Measurements from ENCODE around the gene PTMS. TPM values are rescaled to one million over a fixed set of nuclear protein-coding genes. Genes with fewer than 3 reads are reported as not detected.
A peak's percentile ranks its signal among the peaks of the same experiment; 100 is the strongest.

The PTMS gene
- total and polyA plus RNA-seq, 2 of the 13 experiments (the other 11 are each of a cell fraction or from before 2014, with no cell fraction given) = 40.5 to 82.4 TPM

DNA sequence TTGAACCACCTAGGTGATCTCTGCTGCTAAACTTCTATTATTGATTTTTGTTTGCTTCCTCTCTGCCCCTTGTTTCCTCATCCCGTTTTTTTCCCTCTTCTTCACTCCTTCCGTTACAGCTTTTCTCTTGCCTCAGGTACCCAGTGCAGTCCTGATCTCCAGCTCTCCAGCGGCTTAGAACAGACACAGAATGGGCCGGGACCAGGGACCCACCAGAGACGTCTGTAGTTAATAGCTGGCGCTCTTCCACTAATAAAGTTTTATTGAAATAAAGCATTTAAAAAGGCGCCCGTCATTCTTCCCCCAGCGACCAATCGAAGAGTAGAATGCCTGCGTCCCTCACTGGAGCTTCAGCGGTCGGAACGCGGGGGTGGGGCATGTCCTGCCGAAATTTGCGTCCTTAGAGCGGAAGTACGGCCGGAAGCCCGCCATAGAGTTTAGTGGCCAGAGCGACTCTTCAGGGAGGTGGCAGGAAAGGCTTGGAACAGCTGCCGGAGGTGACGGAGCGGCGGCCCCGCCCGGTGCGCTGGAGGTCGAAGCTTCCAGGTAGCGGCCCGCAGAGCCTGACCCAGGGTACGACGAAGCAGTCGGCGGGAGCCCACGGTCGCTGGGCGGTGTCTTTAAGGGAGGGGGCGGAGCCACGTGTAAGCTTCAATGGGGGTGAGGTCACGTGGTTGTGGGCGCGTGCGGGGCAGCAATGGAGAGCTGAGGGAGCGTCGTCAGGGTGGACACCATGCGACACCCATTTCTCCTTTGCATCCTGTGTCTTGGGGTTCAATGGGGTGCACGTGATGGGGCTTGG, 42.4 kb upstream of the PTMS start, which contains the start of gene COPS7A (continued):
- TF ChIP-seq ZKSCAN1 (IDR thresholded peaks at IDR 0.05; ENCODE audit: low read length) (peak; percentile 63), ZNF775 (CRISPR knock-in tag; IDR thresholded peaks at IDR 0.05; ENCODE audit: borderline replicate concordance) (no peak), ZNF768 (CRISPR knock-in tag; IDR thresholded peaks at IDR 0.05) (no peak; the same call in 1 of the 2 replicates), YEATS2 (CRISPR knock-in tag; IDR thresholded peaks at IDR 0.05; ENCODE audit: borderline replicate concordance) (peak; percentile 97), HMGXB3 (CRISPR knock-in tag; IDR thresholded peaks at IDR 0.05; ENCODE audit: borderline replicate concordance) (peak; percentile 52; the same call in 1 of the 2 replicates), AGO1 (IDR thresholded peaks at IDR 0.05; ENCODE audit: low read depth, low read length, poor library complexity, severe bottlenecking) (peak; percentile 56), E2F2 (CRISPR knock-in tag; IDR thresholded peaks at IDR 0.05; ENCODE audit: borderline replicate concordance) (no peak), MAX (IDR thresholded peaks at IDR 0.05) (peak; percentile 99), ZNF782 (CRISPR knock-in tag; IDR thresholded peaks at IDR 0.05; ENCODE audit: borderline replicate concordance) (0 out of 2 replicates have a peak, but pooled peaks have one; percentile 15), KLF11 (CRISPR knock-in tag; IDR thresholded peaks at IDR 0.05) (peak; percentile 88; the same call in 1 of the 2 replicates), ZNF749 (CRISPR knock-in tag; IDR thresholded peaks at IDR 0.05; ENCODE audit: borderline replicate concordance) (peak; percentile 98), ZBTB42 (CRISPR knock-in tag; IDR thresholded peaks at IDR 0.05) (no peak), ZNF75D (CRISPR knock-in tag; IDR thresholded peaks at IDR 0.05; ENCODE audit: borderline replicate concordance) (peak; percentile 94; the same call in 1 of the 2 replicates)
- TF ChIP-seq, protein P1, sequence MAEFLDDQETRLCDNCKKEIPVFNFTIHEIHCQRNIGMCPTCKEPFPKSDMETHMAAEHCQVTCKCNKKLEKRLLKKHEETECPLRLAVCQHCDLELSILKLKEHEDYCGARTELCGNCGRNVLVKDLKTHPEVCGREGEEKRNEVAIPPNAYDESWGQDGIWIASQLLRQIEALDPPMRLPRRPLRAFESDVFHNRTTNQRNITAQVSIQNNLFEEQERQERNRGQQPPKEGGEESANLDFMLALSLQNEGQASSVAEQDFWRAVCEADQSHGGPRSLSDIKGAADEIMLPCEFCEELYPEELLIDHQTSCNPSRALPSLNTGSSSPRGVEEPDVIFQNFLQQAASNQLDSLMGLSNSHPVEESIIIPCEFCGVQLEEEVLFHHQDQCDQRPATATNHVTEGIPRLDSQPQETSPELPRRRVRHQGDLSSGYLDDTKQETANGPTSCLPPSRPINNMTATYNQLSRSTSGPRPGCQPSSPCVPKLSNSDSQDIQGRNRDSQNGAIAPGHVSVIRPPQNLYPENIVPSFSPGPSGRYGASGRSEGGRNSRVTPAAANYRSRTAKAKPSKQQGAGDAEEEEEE (CRISPR knock-in tag; IDR thresholded peaks at IDR 0.05; ENCODE audit: borderline replicate concordance) = no peak
- TF ChIP-seq, protein P2, sequence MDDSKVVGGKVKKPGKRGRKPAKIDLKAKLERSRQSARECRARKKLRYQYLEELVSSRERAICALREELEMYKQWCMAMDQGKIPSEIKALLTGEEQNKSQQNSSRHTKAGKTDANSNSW (CRISPR knock-in tag; IDR thresholded peaks at IDR 0.05; ENCODE audit: borderline replicate concordance) = peak; percentile 75; the same call in 1 of the 2 replicates
- TF ChIP-seq, protein P3, sequence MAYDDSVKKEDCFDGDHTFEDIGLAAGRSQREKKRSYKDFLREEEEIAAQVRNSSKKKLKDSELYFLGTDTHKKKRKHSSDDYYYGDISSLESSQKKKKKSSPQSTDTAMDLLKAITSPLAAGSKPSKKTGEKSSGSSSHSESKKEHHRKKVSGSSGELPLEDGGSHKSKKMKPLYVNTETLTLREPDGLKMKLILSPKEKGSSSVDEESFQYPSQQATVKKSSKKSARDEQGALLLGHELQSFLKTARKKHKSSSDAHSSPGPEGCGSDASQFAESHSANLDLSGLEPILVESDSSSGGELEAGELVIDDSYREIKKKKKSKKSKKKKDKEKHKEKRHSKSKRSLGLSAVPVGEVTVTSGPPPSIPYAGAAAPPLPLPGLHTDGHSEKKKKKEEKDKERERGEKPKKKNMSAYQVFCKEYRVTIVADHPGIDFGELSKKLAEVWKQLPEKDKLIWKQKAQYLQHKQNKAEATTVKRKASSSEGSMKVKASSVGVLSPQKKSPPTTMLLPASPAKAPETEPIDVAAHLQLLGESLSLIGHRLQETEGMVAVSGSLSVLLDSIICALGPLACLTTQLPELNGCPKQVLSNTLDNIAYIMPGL (CRISPR knock-in tag; IDR thresholded peaks at IDR 0.05; ENCODE audit: borderline replicate concordance in 1 of 2, low read depth in 1 of 2) = peak in 1 of 2 experiments; percentile 63; a peak in 2 of 4 replicates

Data from HepG2 (cell line).